Inflammatory macrophage (primary cell): ENCODE measurements around the gene TRAPPC2L.

Experiments
- DNase-seq, 2 donors: peaks; one replicate each; pipeline ENCODE4 v3.0.0-alpha.2; 2020 to 2022
- total RNA-seq, 18 experiments: gene quantifications; one replicate each; lab custom pipeline; 2026; ENCODE audit warnings: mixed read lengths in 6 of 18, inconsistent platforms in 2 of 18; lab: John Stamatoyannopoulos, UW

TRAPPC2L gene
- total RNA-seq = 23.5 to 110 (median 56.9) reads per million in 18 experiments

GRCh38 chr16:88856828-88857727 lies at the start of gene TRAPPC2L, which contains the start of gene GALNS:
Gene TRAPPC2L (plus strand): TSS chr16:88857127. CDS start chr16:88857151, 24 bp downstream.
Gene GALNS (minus strand): TSS chr16:88856947. CDS start chr16:88856877, 70 bp downstream.
- peak; percentile 98 to 99 for DNase-seq

GRCh38 chr16:88807142-88807625 lies 49.7 kb upstream of the TRAPPC2L start:
- DNase-seq = no peak

- no peak for DNase-seq
Measured at GRCh38 chr16:88807626-88808453, 49.1 kb upstream of the TRAPPC2L start.

GRCh38 chr16:88809068-88809675 lies 47.8 kb upstream of the TRAPPC2L start:
- no peak for DNase-seq

- DNase-seq = no peak
Measured at GRCh38 chr16:88809676-88810165, 47.2 kb upstream of the TRAPPC2L start.

GRCh38 chr16:88810166-88810911 lies 46.6 kb upstream of the TRAPPC2L start:
- DNase-seq = peak; percentile 43 to 62

GRCh38 chr16:88810912-88811768 lies 45.8 kb upstream of the TRAPPC2L start:
- peak; percentile 68 to 85 for DNase-seq

- peak; percentile 94 to 96 for DNase-seq
Measured at GRCh38 chr16:88811769-88812512, 45.0 kb upstream of the TRAPPC2L start, which contains the start of gene APRT. Gene APRT (minus strand): TSS chr16:88811928. CDS start chr16:88811899, 29 bp downstream.

- DNase-seq = peak; percentile 63 to 73
Measured at GRCh38 chr16:88812513-88813268, 44.2 kb upstream of the TRAPPC2L start.

- no peak for DNase-seq
Measured at GRCh38 chr16:88813269-88814143, 43.4 kb upstream of the TRAPPC2L start.

GRCh38 chr16:88814144-88814502 lies 42.8 kb upstream of the TRAPPC2L start:
- no peak for DNase-seq

GRCh38 chr16:88815227-88815626 lies 41.7 kb upstream of the TRAPPC2L start:
- no peak for DNase-seq

GRCh38 chr16:88815901-88816589 lies 40.9 kb upstream of the TRAPPC2L start:
- no peak for DNase-seq

- DNase-seq = no peak
Measured at GRCh38 chr16:88816736-88817535, 40.0 kb upstream of the TRAPPC2L start.

GRCh38 chr16:88817785-88818574 lies 38.9 kb upstream of the TRAPPC2L start:
- DNase-seq = no peak

GRCh38 chr16:88818575-88818874 lies 38.4 kb upstream of the TRAPPC2L start:
- no peak for DNase-seq
